Gastroesophageal sphincter (tissue), 4 donors: ENCODE data around the gene YY1. TPM values are rescaled to one million over a fixed set of nuclear protein-coding genes. Genes with fewer than 3 reads are reported as not detected.

ENCODE experiments used
- ATAC-seq: fragments of 150-250 bp; one replicate; pipeline ENCODE4 v1.9.1; 2016; ENCODE audit warnings: mild to moderate bottlenecking, moderate library complexity
- H3K27ac ChIP-seq, 4 donors: fragments of 200-600 bp; sonication (generic) in 3 of 4; 1 replicate in 3 of 4; 2 replicates in 1 of 4; pipeline ENCODE4 v1.5.1; 2016 to 2019
- H3K27me3 ChIP-seq: fragments of 200-600 bp; sonication (generic); one replicate; pipeline ENCODE4 v1.5.1; 2019
- H3K36me3 ChIP-seq, 2 donors: fragments of 200-600 bp; sonication (generic); one replicate each; pipeline ENCODE4 v1.5.1; 2019; ENCODE audit warnings: control low read depth in 1 of 2
- H3K4me1 ChIP-seq, 3 donors: fragments of 200-600 bp; sonication (generic); 1 replicate in 2 of 3; 2 replicates in 1 of 3; pipeline ENCODE4 v1.5.1; 2016 to 2019; ENCODE audit warnings: control low read depth in 2 of 3
- H3K4me3 ChIP-seq, 2 donors: fragments of 200-600 bp; sonication (generic); one replicate each; pipeline ENCODE4 v1.5.1; 2019; ENCODE audit warnings: mild to moderate bottlenecking in 1 of 2, moderate library complexity in 1 of 2
- H3K9me3 ChIP-seq, 3 donors: fragments of 200-600 bp; sonication (generic); one replicate each; pipeline ENCODE4 v1.5.1; 2017 to 2019; ENCODE audit warnings: control low read depth in 2 of 3
- CTCF ChIP-seq, 4 experiments: fragments of 200-600 bp in 2 of 4; fragments of 450-650 bp in 2 of 4; sonication (generic) in 1 of 4; IDR thresholded peaks; one replicate each; pipeline ENCODE4 v1.5.1; 2017 to 2019; ENCODE audit warnings: antibody characterized with exemption in 4 of 4, mild to moderate bottlenecking in 2 of 4, moderate library complexity in 2 of 4
- EP300 ChIP-seq: sonication (generic); formaldehyde crosslinking; IDR thresholded peaks from one replicate; pipeline ENCODE4 v1.6.1; 2017; ENCODE audit warnings: antibody characterized with exemption, mild to moderate bottlenecking
- POLR2A ChIP-seq, 2 donors: fragments of 450-650 bp; IDR thresholded peaks; one replicate each; pipeline ENCODE4 v1.6.1; 2017; ENCODE audit warnings: antibody characterized with exemption in 2 of 2, mild to moderate bottlenecking in 2 of 2, moderate library complexity in 1 of 2
- POLR2AphosphoS5 ChIP-seq: sonication (generic); formaldehyde crosslinking; IDR thresholded peaks from one replicate; pipeline ENCODE4 v1.6.1; 2017; ENCODE audit warnings: antibody characterized with exemption
- WGBS, 2 donors: methylation state at CpG; one replicate each; pipeline ENCODE4 v1.1.5; 2018; ENCODE audit warnings: low coverage in 1 of 2; 5-methylcytosine and 5-hydroxymethylcytosine counted together
- total RNA-seq, 4 donors: library from RNA; depleted of rRNA; stranded (reverse); fragments of >200 nt; gene quantifications; one replicate each; pipeline ENCODE4 v1.1.0, GENCODE V29; 2016

Gene YY1
- total RNA-seq, 4 donors from 2014 or later = 55.1 to 76.3 (median 62.5) TPM

- no peak for ATAC-seq
- TF ChIP-seq POLR2AphosphoS5 (no peak), EP300 (no peak), POLR2A (IDR thresholded peaks at IDR 0.05) (no peak), CTCF (IDR thresholded peaks at IDR 0.05) (no peak)
- 56 to 65% methylated on average over 6 of the region's 7 CpGs for WGBS, 2 donors
- Histone ChIP-seq H3K4me3 (no peak overlapping the region), H3K4me1 (peaks cover 0 to 54% (median 8%) of the 10 kb centered on the region in 3 donors), H3K36me3 (peaks cover 0 to 28% of the 10 kb centered on the region in 2 donors), H3K27ac (no peak overlapping the region), H3K9me3 (no peaks in the 10 kb centered on the region), H3K27me3 (no peaks in the 10 kb centered on the region)
These were observed 29.8 kb downstream of the YY1 start for GRCh38 chr14:100268591-100269207.

- no peak for ATAC-seq
- Histone ChIP-seq H3K4me3 (no peak overlapping the region), H3K27ac (no peak overlapping the region), H3K36me3 (peaks cover 0 to under 1% of the 10 kb centered on the region in 2 donors), H3K27me3 (no peaks in the 10 kb centered on the region), H3K9me3 (no peaks in the 10 kb centered on the region), H3K4me1 (peaks cover 0 to 70% (median 8%) of the 10 kb centered on the region in 3 donors)
- TF ChIP-seq POLR2A (IDR thresholded peaks at IDR 0.05) (no peak), CTCF (IDR thresholded peaks at IDR 0.05) (peak; percentile 11 to 42 (median 36))
- WGBS, 2 donors = 64 to 69% methylated on average over 9 to 10 of the region's 10 CpGs
These were observed 32.4 kb downstream of the YY1 start for GRCh38 chr14:100271247-100271939.

- no peak overlapping the region for H3K4me3 ChIP-seq
- H3K9me3 ChIP-seq = no peaks in the 10 kb centered on the region
- H3K27me3 ChIP-seq = no peaks in the 10 kb centered on the region
- TF ChIP-seq EP300 (no peak), CTCF (IDR thresholded peaks at IDR 0.05) (no peak), POLR2A (IDR thresholded peaks at IDR 0.05) (no peak), POLR2AphosphoS5 (no peak)
- 91 to 100% methylated on average over 4 of the region's 4 CpGs for WGBS, 2 donors
- no peak overlapping the region for H3K27ac ChIP-seq
- H3K4me1 ChIP-seq = peaks cover 0 to 53% (median 0%) of the 10 kb centered on the region in 3 donors
- peaks cover 0 to 18% of the 10 kb centered on the region in 2 donors for H3K36me3 ChIP-seq
- no peak for ATAC-seq
These were observed 35.3 kb downstream of the YY1 start for GRCh38 chr14:100274250-100274649.

GRCh38 chr14:100275214-100275613 is 36.3 kb downstream of the YY1 start:
- H3K36me3 ChIP-seq = peaks cover 0 to 24% of the 10 kb centered on the region in 2 donors
- 51% methylated on average over 7 of the region's 7 CpGs for WGBS, 2 donors
- no peaks in the 10 kb centered on the region for H3K9me3 ChIP-seq
- peaks cover 0 to 56% (median 0%) of the 10 kb centered on the region in 3 donors for H3K4me1 ChIP-seq
- H3K4me3 ChIP-seq = no peak overlapping the region
- H3K27ac ChIP-seq = peak overlapping the region in 1 of 4 donors; percentile 2
- no peaks in the 10 kb centered on the region for H3K27me3 ChIP-seq
- TF ChIP-seq EP300 (no peak), POLR2AphosphoS5 (no peak), CTCF (IDR thresholded peaks at IDR 0.05) (no peak), POLR2A (IDR thresholded peaks at IDR 0.05) (no peak)
- no peak for ATAC-seq

GRCh38 chr14:100278702-100279101 is 39.8 kb downstream of the YY1 start:
- Histone ChIP-seq H3K4me1 (peaks cover 0 to 56% (median 0%) of the 10 kb centered on the region in 3 donors), H3K9me3 (no peaks in the 10 kb centered on the region), H3K36me3 (peaks cover 0 to 30% of the 10 kb centered on the region in 2 donors), H3K4me3 (no peak overlapping the region), H3K27me3 (no peaks in the 10 kb centered on the region), H3K27ac (no peak overlapping the region)
- ATAC-seq = no peak
- WGBS, 2 donors = 37 to 44% methylated on average over 2 of the region's 8 CpGs
- TF ChIP-seq POLR2A (IDR thresholded peaks at IDR 0.05) (no peak), CTCF (IDR thresholded peaks at IDR 0.05) (no peak), EP300 (no peak), POLR2AphosphoS5 (no peak)
